Upper lobe of right lung (tissue), 1 donor: ENCODE measurements around the gene PDCD6IP. TPM values are rescaled to one million over a fixed set of nuclear protein-coding genes. Genes with fewer than 3 reads are reported as not detected.

Source experiments
- ATAC-seq: fragments of 200-7000 bp; cut with Tn5 transposase; one replicate; pipeline ENCODE4 v1.9.1; 2020; ENCODE audit warnings: mild to moderate bottlenecking, moderate library complexity
- DNase-seq: peaks from one replicate; pipeline ENCODE4 v3.0.0-alpha.2; 2020
- H3K27ac ChIP-seq: fragments of 200-600 bp; one replicate; pipeline ENCODE4 v1.8.0; 2022
- H3K27me3 ChIP-seq: fragments of 200-600 bp; one replicate; pipeline ENCODE4 v1.8.0; 2022; ENCODE audit warnings: mild to moderate bottlenecking
- H3K36me3 ChIP-seq: fragments of 200-600 bp; one replicate; pipeline ENCODE4 v1.8.0; 2022
- H3K4me1 ChIP-seq: fragments of 200-600 bp; one replicate; pipeline ENCODE4 v1.8.0; 2022
- H3K4me3 ChIP-seq: fragments of 200-600 bp; one replicate; pipeline ENCODE4 v1.8.0; 2022; ENCODE audit warnings: mild to moderate bottlenecking
- H3K9me3 ChIP-seq: fragments of 200-600 bp; one replicate; pipeline ENCODE4 v1.8.0; 2022
- intact Hi-C: fragments of 100-400 bp; cut with DNase I; formaldehyde crosslinking; loops from one replicate; pipeline ENCODE4 v1.11.0; 2022
- total RNA-seq: library from RNA; stranded (reverse); fragmentation: NEBNext Ultra II Directional; extraction: Animal tissue kit (Norgen Biotek cat#: 25700); gene quantifications from one replicate; pipeline ENCODE4 v1.2.1, GENCODE V29; 2021
- TF ChIP-seq, protein P1 (sequence below): fragments of 200-600 bp; IDR thresholded peaks from one replicate; pipeline ENCODE4 v1.8.0; 2022; ENCODE audit warnings: antibody characterized with exemption
- donor health status: DM: no; HTN: yes; CAD: no; lungs with severe emphysema.

PDCD6IP gene
- total RNA-seq, 1 donor from 2014 or later = 266 TPM

DNA sequence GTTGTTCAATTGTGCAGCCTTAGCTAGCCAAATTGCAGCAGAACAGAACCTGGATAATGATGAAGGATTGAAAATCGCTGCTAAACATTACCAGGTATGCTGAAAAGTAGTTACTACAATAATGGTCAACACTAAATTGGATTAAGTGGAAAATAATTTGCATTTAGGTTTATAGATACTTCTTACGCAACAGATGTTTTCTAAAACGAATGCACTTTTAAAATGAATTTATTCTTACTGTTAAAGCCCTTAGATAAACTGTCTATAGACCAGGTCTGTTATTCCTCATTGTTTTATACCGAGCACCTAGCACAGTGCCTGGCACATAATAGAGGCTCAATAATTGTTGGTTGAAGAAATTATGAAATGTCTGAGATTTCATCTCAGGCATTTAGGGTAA lies 23.6 kb downstream of the PDCD6IP start:
- DNase-seq (no peak), ATAC-seq (no peak)
- TF ChIP-seq, protein P1, sequence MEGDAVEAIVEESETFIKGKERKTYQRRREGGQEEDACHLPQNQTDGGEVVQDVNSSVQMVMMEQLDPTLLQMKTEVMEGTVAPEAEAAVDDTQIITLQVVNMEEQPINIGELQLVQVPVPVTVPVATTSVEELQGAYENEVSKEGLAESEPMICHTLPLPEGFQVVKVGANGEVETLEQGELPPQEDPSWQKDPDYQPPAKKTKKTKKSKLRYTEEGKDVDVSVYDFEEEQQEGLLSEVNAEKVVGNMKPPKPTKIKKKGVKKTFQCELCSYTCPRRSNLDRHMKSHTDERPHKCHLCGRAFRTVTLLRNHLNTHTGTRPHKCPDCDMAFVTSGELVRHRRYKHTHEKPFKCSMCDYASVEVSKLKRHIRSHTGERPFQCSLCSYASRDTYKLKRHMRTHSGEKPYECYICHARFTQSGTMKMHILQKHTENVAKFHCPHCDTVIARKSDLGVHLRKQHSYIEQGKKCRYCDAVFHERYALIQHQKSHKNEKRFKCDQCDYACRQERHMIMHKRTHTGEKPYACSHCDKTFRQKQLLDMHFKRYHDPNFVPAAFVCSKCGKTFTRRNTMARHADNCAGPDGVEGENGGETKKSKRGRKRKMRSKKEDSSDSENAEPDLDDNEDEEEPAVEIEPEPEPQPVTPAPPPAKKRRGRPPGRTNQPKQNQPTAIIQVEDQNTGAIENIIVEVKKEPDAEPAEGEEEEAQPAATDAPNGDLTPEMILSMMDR = no peak
- intact Hi-C loops = no loop called here
- Histone ChIP-seq H3K4me1 (no peaks in the 10 kb centered on the region), H3K36me3 (peaks cover 58% of the 10 kb centered on the region), H3K4me3 (no peak overlapping the region), H3K27ac (no peak overlapping the region), H3K9me3 (no peaks in the 10 kb centered on the region), H3K27me3 (no peaks in the 10 kb centered on the region)

DNA sequence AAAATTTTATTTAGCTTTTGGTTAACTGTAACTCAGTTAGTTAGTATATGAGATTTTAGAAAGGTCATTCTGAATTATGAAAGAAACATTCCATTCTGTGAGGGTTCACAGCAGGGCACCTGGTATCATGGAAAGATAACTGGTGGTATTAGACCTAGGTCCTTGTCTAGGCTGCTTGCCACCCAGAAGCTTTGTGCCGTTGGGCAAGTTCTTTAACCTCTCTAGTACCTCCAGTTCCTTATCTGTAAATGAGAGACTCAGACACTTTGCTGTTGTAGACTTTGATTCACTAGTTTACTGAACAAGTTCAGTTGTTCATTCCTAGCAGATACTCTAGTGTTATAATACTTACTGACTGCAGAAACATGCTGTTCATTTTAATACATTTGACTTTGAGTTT lies 25.4 kb downstream of the PDCD6IP start:
- Histone ChIP-seq H3K9me3 (no peaks in the 10 kb centered on the region), H3K27ac (no peak overlapping the region), H3K27me3 (no peaks in the 10 kb centered on the region), H3K4me3 (no peak overlapping the region), H3K36me3 (peaks cover 76% of the 10 kb centered on the region), H3K4me1 (no peaks in the 10 kb centered on the region)
- no peak for ATAC-seq
- TF ChIP-seq, protein P1 = no peak
- intact Hi-C loops = no loop called here
- DNase-seq = no peak

DNA sequence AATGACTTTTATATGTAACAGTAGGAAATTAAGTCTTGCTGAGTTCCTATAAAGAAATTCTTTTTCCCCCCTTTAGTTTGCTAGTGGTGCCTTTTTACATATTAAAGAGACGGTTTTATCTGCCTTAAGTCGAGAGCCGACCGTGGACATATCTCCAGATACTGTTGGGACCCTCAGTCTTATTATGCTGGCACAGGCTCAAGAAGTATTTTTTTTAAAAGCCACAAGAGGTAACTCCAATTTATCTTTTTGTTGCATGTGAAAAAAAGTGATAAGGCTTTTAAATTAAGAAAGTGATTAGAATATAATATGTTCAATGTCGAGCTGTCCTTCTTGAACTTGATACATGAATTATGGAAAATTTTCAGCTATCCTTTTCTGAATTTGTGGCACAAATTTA lies 26.7 kb downstream of the PDCD6IP start:
- no peak overlapping the region for H3K4me3 ChIP-seq
- H3K27ac ChIP-seq = no peak overlapping the region
- DNase-seq (no peak), ATAC-seq (no peak)
- intact Hi-C loops = no loop called here
- no peaks in the 10 kb centered on the region for H3K4me1 ChIP-seq
- no peaks in the 10 kb centered on the region for H3K9me3 ChIP-seq
- TF ChIP-seq, protein P1 = no peak
- peaks cover 89% of the 10 kb centered on the region for H3K36me3 ChIP-seq
- no peaks in the 10 kb centered on the region for H3K27me3 ChIP-seq

DNA sequence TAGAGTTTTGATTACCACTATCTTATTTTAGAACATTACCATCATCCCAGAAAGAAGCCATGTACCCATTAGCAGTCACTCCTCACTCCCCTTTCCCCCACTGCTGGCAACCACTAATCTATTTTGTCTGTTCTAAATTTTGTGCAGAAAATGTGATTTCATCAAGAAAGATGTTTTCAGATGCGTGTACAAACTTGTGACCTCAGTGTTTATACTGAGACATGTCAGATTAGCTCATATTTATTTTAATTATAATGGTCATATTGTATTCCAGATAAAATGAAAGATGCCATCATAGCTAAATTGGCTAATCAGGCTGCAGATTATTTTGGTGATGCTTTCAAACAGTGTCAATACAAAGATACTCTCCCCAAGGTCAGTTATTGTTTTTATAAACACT lies 27.8 kb downstream of the PDCD6IP start:
- DNase-seq (no peak), ATAC-seq (no peak)
- Histone ChIP-seq H3K27me3 (no peaks in the 10 kb centered on the region), H3K9me3 (no peaks in the 10 kb centered on the region), H3K36me3 (peaks cover 96% of the 10 kb centered on the region), H3K4me1 (no peaks in the 10 kb centered on the region), H3K4me3 (no peak overlapping the region), H3K27ac (no peak overlapping the region)
- TF ChIP-seq, protein P1 = no peak
- intact Hi-C loops = no loop called here

DNA sequence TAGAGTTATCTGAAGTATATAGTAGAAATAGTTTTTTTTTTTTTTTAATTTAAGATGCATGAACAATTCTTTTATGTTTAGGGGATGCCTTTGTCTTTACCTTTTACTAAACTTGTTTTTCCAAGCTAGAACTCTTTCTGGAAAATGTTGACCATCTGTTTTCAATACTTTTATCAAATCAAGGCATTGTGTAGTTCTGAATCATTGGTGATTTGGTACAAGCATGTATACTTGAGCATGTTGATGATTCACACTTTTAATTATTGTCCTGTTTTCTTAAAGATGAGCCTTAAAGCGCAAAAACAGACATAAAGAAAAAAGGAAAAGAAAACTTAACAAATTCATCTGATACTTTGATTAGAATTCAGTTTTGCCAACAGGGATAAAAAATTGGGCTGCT lies 28.3 kb downstream of the PDCD6IP start:
- H3K9me3 ChIP-seq = no peaks in the 10 kb centered on the region
- peaks cover 98% of the 10 kb centered on the region for H3K36me3 ChIP-seq
- intact Hi-C loops = no loop called here
- no peaks in the 10 kb centered on the region for H3K4me1 ChIP-seq
- no peak overlapping the region for H3K4me3 ChIP-seq
- ATAC-seq (no peak), DNase-seq (no peak)
- TF ChIP-seq, protein P1 = no peak
- H3K27ac ChIP-seq = no peak overlapping the region
- H3K27me3 ChIP-seq = no peaks in the 10 kb centered on the region

DNA sequence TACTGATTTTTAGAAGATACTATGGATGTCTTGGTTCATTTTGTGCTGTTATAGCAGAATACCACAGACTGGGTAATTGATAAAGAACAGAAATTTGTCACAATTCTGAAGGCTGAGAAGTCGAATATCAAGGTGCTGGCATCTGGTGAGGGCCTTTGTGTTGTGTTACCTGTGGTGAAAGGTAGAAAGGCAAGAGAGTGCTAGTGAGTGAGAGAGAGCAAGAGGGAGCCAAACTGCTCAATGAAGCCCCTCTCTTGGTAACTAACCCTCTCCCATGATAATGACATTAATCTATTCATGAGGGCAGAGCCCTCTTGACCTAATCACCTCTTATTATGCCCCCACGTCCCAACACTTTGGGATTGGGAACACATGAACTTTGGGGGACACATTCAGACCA lies 31.3 kb downstream of the PDCD6IP start:
- H3K9me3 ChIP-seq = no peaks in the 10 kb centered on the region
- peaks cover 77% of the 10 kb centered on the region for H3K36me3 ChIP-seq
- intact Hi-C loops = no loop called here
- ATAC-seq (no peak), DNase-seq (no peak)
- H3K27ac ChIP-seq = no peak overlapping the region
- no peak overlapping the region for H3K4me3 ChIP-seq
- TF ChIP-seq, protein P1 = no peak
- H3K4me1 ChIP-seq = peaks cover 12% of the 10 kb centered on the region
- H3K27me3 ChIP-seq = no peaks in the 10 kb centered on the region
